GM10248 (cell line): ENCODE data around the gene CAPN14.
A peak's percentile ranks its signal among the peaks of the same experiment; 100 is the strongest.

Source experiments
- CTCF ChIA-PET: fragments of 300-600 bp; sonication (Branson Sonifier 250); formaldehyde crosslinking; extraction: SDS; loops from one replicate; lab custom pipeline; 2021; ENCODE audit warnings: antibody characterized with exemption; lab: Yijun Ruan, JAX
- POLR2A ChIA-PET: fragments of 350-650 bp; sonication (Branson Sonifier 250); formaldehyde crosslinking; extraction: SDS; loops from one replicate; lab custom pipeline; 2020; ENCODE audit warnings: antibody characterized with exemption; lab: Yijun Ruan, JAX
- DNase-seq: peaks from one replicate; pipeline ENCODE4 v3.0.0; 2012; ENCODE audit errors: extremely low spot score
- CTCF ChIP-seq: IDR thresholded peaks from 2 replicates; pipeline ENCODE4 v1.5.1; 2012; ENCODE audit warnings: mild to moderate bottlenecking, low read depth; ENCODE audit errors: extremely low read depth, missing control alignments, control extremely low read depth

Gene CAPN14

DNA sequence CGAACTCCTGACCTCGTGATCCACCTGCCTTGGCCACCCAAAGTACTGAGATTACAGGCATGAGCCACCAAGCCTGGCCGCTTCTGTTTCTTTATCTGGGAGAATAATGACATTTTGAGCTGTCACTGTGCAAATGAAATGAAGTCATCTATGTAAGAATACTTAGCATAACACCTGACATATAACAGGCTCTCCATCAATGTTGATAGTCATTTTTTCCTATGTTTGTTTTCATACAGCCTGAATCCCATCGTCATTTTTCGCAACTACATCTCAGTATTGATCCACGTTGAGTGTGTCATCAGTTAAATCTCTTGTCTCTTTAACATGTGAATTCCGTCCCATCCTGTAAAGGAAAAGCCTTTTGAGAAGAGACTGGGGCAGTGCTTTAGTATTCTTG is 6.4 kb upstream of the CAPN14 start:
- CTCF ChIA-PET = interaction anchor here (1.2 kb wide), 1 partner anchor 512 kb away, joined by 3 read pairs; no protein-coding TSS in a partner anchor
- no peak for TF ChIP-seq CTCF
- POLR2A ChIA-PET = no interaction called here
- DNase-seq = no peak

GRCh38 chr2:31223026-31223425 is 5.7 kb upstream of the CAPN14 start:
- no peak for DNase-seq
- no peak for TF ChIP-seq CTCF
- POLR2A ChIA-PET = no interaction called here
- CTCF ChIA-PET = interaction anchor here (1.2 kb wide), 1 partner anchor 512 kb away, joined by 3 read pairs; no protein-coding TSS in a partner anchor

DNA sequence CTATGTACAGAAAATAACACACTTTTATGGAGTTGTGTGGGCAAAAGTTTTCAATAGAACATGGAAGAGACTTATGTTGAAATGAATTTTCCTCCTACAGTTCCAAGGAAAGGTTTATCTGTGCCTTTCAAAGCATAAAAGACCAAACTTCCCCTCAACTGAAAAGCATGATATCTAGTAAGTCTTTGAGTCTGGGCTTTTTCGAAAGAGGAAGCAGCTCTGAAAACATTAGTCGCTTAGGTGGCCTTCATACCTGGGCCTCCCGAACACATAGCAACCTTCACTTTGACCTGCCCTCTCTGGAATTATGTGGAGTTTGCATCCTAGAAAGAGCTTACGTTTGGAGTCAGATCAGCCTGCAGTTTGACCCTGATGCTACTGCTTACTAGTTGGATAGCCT is 4.8 kb upstream of the CAPN14 start:
- CTCF ChIA-PET = no interaction called here
- POLR2A ChIA-PET = interaction anchor here (0.6 kb wide), 1 partner anchor 845 kb away, joined by 4 read pairs; no protein-coding TSS in a partner anchor

DNA sequence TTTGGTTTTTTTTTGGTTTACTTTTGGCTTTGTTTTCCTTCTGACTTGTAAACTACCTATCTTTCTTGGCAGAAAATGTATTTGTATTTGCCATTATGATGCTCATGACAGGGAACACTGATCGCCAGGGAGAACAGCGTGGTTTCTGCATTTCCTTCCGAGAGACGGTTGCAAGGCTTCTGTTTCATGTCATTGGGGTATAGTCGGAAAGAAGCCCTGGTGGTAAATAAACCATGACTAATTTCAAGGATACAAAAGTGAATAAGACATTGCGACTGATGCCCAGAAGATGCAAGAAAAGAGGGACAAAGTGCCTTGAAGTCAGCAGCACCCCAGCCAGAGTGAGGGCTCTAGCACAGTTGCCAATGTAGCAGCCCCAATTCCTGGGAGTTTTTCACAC is 4.2 kb upstream of the CAPN14 start:
- CTCF ChIA-PET = interaction anchor here (2.3 kb wide), 1 partner anchor 8 kb away, joined by 8 read pairs; no protein-coding TSS in a partner anchor
- POLR2A ChIA-PET = interaction anchor here (0.6 kb wide), 1 partner anchor 845 kb away, joined by 4 read pairs; no protein-coding TSS in a partner anchor
- no peak for DNase-seq
- TF ChIP-seq CTCF = no peak

More for the DNA sequence above, 4.8 kb upstream of the CAPN14 start:
- DNase-seq = no peak
- no peak for TF ChIP-seq CTCF

DNA sequence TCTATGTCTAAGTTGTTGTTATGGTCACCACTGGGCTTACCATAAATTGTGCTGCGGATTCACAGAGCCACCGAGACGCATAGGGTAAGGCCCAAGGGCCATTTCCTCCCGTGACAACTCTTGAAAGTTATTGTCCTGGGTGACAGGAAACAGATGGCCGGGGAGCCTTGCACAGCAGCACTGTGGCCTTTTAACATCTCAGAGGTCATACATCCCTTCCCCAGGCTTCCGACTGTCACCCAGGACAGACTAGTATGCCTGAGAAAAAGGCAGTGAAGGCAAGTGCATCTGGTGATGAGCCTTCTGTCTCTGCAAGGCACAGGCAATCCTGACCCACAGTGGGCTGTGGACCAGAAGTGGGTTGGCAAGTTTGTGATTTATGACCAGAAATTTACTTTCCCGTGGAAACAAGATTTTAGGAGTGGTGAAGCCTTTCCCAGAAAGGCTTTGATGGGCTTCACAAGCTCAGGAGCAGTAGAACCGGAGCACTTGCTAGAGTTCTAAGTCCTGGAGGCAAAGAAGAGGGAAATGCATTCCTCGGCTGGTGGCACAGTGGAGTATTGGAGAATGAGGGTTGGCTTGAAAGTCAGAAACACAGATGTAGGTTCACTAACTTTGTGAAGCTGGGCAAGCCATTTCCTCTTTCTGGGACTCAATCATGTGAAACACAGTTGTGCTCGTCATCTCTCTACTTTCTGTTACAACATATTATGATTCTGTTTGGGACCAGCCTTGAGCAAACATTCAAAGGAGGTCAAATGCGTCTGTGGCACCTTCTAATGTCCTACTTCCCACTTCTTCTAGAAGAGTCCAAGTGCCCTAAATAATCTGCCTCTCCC is 2.0 kb upstream of the CAPN14 start:
- TF ChIP-seq CTCF = no peak
- peak; percentile 66 for DNase-seq
- POLR2A ChIA-PET = no interaction called here
- CTCF ChIA-PET = interaction anchor here (0.9 to 2.3 kb wide), 2 partner anchors 10 to 14 kb away, joined by 3 to 8 read pairs; no protein-coding TSS in a partner anchor

DNA sequence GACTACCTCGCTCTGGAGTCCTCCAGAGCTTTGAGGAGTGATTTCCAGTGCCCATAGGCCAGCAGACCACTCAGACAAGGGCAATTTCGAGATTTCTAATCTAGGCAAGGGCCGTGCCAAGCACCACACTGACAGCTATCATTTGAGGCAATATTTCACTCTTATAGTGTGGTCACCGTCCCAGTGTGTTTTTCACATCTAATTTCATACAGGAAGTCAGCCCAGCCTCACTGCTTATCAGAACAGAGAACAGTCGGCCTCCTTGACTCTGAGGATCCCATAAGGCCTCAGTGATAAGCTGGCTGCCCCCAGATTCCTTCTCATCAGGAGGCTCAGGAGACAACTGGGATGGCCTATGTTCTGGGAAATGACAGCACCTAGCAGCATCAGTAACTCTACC is 581 bp downstream of the CAPN14 start:
- ChIA-PET CTCF (interaction anchor here (0.7 kb wide), 1 partner anchor 9 kb away, joined by 5 read pairs; no protein-coding TSS in a partner anchor), POLR2A (no interaction called here)
- DNase-seq = no peak
- TF ChIP-seq CTCF = no peak
